ENCODE measurements around the gene ACTN4. TPM values are rescaled to one million over a fixed set of nuclear protein-coding genes. Genes with fewer than 3 reads are reported as not detected.
A peak's percentile ranks its signal among the peaks of the same experiment; 100 is the strongest.

Gene ACTN4
- total and polyA plus RNA-seq, 10 of the 15 experiments (the other 5 are each of a cell fraction or from before 2014, with no cell fraction given), result 2.4 to 293 (median 72.5) TPM

DNA sequence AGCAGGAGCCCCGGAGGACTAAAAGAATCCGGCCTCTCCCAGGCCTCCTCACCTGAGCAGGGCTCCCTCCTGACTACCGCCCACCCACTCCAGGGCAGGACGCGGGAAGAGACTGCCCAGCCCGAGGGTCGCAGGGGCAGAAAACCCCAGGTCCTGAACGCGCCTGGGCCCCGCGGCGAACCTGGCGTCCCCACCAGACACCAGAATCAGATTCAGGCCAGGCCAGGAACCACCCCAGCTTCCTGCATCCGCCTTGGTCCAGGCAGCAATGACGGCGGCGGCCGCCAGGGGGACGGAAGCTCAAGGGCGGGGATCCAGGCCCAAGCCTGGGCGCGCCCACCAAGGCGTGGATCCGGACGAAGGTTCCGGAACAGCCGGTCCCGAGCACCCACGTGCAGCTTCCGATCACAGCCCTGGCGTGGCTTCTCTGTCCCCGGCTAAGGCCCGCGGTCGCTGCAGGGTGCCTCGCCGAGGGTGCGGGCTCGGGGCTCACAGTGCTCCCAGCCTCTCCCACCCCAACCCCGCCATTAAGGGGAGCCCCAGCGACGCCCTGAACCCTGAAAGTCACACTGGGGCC, 122.3 kb downstream of the ACTN4 start:
- RAD21 ChIA-PET (ENCODE audit: unreplicated experiment), result interaction anchor here (0.6 to 0.8 kb wide), 3 partner anchors 83 to 159 kb away, joined by 3 to 4 read pairs (median 4); no protein-coding TSS in a partner anchor
- in situ Hi-C loops (cut with MboI), result no loop called here
- H3K4me2 ChIP-seq (ENCODE audit: control insufficient read depth, insufficient read depth), result peak overlapping the region; percentile 26
- H3K27me3 ChIP-seq (replicated peaks in 1 of 2; ENCODE audit: control insufficient read depth in 2 of 2, insufficient read depth in 2 of 2, low read length in 1 of 2), result no peaks in the 10 kb centered on the region
- peak; percentile 93 for ATAC-seq
- SMC1A ChIA-PET (ENCODE audit: uncharacterized antibody, unreplicated experiment), result interaction anchor here (1.0 to 1.7 kb wide), 3 partner anchors 78 to 161 kb away, joined by 4 to 5 read pairs (median 5); partner anchors contain the start of genes MRPS12 and SARS2
- CTCF ChIA-PET, result interaction anchor here (0.7 to 1.7 kb wide), 10 partner anchors 9 to 367 kb away, joined by 3 to 7 read pairs (median 4); partner anchors contain the start of genes FAM98C, MRPS12 and SARS2
- 6% methylated on average over 36 of the region's 42 CpGs for WGBS (ENCODE audit: insufficient coverage, insufficient replicate concordance, low lambda C conversion rate, missing lambda C conversion rate)
- H3K27ac ChIP-seq (ENCODE audit: control insufficient read depth, insufficient read depth), result no peak overlapping the region
- H2AFZ ChIP-seq (ENCODE audit: control insufficient read depth, low read depth, low read length), result peak overlapping the region; percentile 78
- peak; percentile 85 for FAIRE-seq
- no peaks in the 10 kb centered on the region for H3K9me3 ChIP-seq (replicated peaks; ENCODE audit: control insufficient read depth, insufficient read depth, low read length)
- H3K4me3 ChIP-seq, result no peak overlapping the region
- H4K20me1 ChIP-seq (ENCODE audit: control insufficient read depth, insufficient read depth), result no peaks in the 10 kb centered on the region
- BruUV-seq (replicated peaks), result no TSS peak
- H3K36me3 ChIP-seq (ENCODE audit: control insufficient read depth in 2 of 2, insufficient read depth in 2 of 2, low read length in 1 of 2), result no peaks in the 10 kb centered on the region
- no peaks in the 10 kb centered on the region for H3K4me1 ChIP-seq (ENCODE audit: control insufficient read depth, insufficient read depth, low read length)
- intact Hi-C loops (cut with micrococcal nuclease; ENCODE audit: unreplicated experiment), result no loop called here
- no peak overlapping the region for H3K9ac ChIP-seq (ENCODE audit: control insufficient read depth, insufficient read depth, low read length)
- no peaks in the 10 kb centered on the region for H3K79me2 ChIP-seq (ENCODE audit: control insufficient read depth, insufficient read depth, low read length)
- POLR2A ChIA-PET, result interaction anchor here (0.6 kb wide), 1 partner anchor 869 kb away, joined by 9 read pairs; no protein-coding TSS in a partner anchor
- DNase-seq (ENCODE audit: low read depth, low spot score), result no peak
- TF ChIP-seq RCOR1 (conservative IDR thresholded peaks at IDR 0.05; ENCODE audit: low read depth, low read length), result no peak
- TF ChIP-seq SREBF1 (IDR thresholded peaks at IDR 0.05; ENCODE audit: low read length), result no peak
- TF ChIP-seq SMAD1 (IDR thresholded peaks at IDR 0.05; ENCODE audit: low read depth, partially characterized antibody), result no peak
- TF ChIP-seq GABPA (IDR thresholded peaks at IDR 0.05; ENCODE audit: low read depth), result no peak
- no peak for TF ChIP-seq KAT2A (conservative IDR thresholded peaks at IDR 0.05; ENCODE audit: control insufficient read depth, low read depth, low read length)
- no peak for TF ChIP-seq ZBTB4 (CRISPR knock-in tag; IDR thresholded peaks at IDR 0.05)
- TF ChIP-seq PAX8 (IDR thresholded peaks at IDR 0.05), result no peak
- no peak for TF ChIP-seq ASH2L (IDR thresholded peaks at IDR 0.05; ENCODE audit: borderline replicate concordance, low read depth)
- TF ChIP-seq, protein P1, sequence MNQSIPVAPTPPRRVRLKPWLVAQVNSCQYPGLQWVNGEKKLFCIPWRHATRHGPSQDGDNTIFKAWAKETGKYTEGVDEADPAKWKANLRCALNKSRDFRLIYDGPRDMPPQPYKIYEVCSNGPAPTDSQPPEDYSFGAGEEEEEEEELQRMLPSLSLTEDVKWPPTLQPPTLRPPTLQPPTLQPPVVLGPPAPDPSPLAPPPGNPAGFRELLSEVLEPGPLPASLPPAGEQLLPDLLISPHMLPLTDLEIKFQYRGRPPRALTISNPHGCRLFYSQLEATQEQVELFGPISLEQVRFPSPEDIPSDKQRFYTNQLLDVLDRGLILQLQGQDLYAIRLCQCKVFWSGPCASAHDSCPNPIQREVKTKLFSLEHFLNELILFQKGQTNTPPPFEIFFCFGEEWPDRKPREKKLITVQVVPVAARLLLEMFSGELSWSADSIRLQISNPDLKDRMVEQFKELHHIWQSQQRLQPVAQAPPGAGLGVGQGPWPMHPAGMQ (IDR thresholded peaks at IDR 0.05; ENCODE audit: borderline replicate concordance), result no peak
- TF ChIP-seq TBL1XR1 (IDR thresholded peaks at IDR 0.05; ENCODE audit: low read depth, low read length), result no peak
- no peak for TF ChIP-seq NBN (IDR thresholded peaks at IDR 0.05)
- peak in 1 of 2 experiments; percentile 43; a peak in 1 of 4 replicates for TF ChIP-seq IKZF2 (IDR thresholded peaks at IDR 0.05)
- peak; percentile 60 for TF ChIP-seq POLR2A (IDR thresholded peaks at IDR 0.05; ENCODE audit: low read depth, low read length)
- no peak; the same call in 1 of the 2 replicates for TF ChIP-seq SMC3 (IDR thresholded peaks at IDR 0.05; ENCODE audit: borderline replicate concordance, low read length)
- TF ChIP-seq, protein P2, sequence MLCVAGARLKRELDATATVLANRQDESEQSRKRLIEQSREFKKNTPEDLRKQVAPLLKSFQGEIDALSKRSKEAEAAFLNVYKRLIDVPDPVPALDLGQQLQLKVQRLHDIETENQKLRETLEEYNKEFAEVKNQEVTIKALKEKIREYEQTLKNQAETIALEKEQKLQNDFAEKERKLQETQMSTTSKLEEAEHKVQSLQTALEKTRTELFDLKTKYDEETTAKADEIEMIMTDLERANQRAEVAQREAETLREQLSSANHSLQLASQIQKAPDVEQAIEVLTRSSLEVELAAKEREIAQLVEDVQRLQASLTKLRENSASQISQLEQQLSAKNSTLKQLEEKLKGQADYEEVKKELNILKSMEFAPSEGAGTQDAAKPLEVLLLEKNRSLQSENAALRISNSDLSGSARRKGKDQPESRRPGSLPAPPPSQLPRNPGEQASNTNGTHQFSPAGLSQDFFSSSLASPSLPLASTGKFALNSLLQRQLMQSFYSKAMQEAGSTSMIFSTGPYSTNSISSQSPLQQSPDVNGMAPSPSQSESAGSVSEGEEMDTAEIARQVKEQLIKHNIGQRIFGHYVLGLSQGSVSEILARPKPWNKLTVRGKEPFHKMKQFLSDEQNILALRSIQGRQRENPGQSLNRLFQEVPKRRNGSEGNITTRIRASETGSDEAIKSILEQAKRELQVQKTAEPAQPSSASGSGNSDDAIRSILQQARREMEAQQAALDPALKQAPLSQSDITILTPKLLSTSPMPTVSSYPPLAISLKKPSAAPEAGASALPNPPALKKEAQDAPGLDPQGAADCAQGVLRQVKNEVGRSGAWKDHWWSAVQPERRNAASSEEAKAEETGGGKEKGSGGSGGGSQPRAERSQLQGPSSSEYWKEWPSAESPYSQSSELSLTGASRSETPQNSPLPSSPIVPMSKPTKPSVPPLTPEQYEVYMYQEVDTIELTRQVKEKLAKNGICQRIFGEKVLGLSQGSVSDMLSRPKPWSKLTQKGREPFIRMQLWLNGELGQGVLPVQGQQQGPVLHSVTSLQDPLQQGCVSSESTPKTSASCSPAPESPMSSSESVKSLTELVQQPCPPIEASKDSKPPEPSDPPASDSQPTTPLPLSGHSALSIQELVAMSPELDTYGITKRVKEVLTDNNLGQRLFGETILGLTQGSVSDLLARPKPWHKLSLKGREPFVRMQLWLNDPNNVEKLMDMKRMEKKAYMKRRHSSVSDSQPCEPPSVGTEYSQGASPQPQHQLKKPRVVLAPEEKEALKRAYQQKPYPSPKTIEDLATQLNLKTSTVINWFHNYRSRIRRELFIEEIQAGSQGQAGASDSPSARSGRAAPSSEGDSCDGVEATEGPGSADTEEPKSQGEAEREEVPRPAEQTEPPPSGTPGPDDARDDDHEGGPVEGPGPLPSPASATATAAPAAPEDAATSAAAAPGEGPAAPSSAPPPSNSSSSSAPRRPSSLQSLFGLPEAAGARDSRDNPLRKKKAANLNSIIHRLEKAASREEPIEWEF (IDR thresholded peaks at IDR 0.05; ENCODE audit: insufficient replicate concordance, low read depth, low read length), result no peak

Data from GM12878 (cell line).